Stomach (tissue), 4 donors: Measurements from ENCODE around the gene DLL3.

ENCODE experiments used
- EP300 ChIP-seq: sonication (generic); formaldehyde crosslinking; IDR thresholded peaks from one replicate; pipeline ENCODE4 v1.6.1; 2017; ENCODE audit warnings: antibody characterized with exemption
- POLR2A ChIP-seq, 4 donors: fragments of 450-650 bp; IDR thresholded peaks; one replicate each; pipeline ENCODE4 v1.6.1; 2016; ENCODE audit warnings: antibody characterized with exemption in 4 of 4, control low read depth in 2 of 4, mild to moderate bottlenecking in 1 of 4, moderate library complexity in 1 of 4
- TF ChIP-seq, protein P1 (sequence below), 7 experiments: fragments of 450-650 bp in 4 of 7; fragments of 200-600 bp in 3 of 7; sonication (generic) in 3 of 7; IDR thresholded peaks; one replicate each; pipeline ENCODE4 v1.5.1; 2016 to 2019; ENCODE audit warnings: antibody characterized with exemption in 7 of 7, control low read depth in 2 of 7, mild to moderate bottlenecking in 1 of 7

DNA sequence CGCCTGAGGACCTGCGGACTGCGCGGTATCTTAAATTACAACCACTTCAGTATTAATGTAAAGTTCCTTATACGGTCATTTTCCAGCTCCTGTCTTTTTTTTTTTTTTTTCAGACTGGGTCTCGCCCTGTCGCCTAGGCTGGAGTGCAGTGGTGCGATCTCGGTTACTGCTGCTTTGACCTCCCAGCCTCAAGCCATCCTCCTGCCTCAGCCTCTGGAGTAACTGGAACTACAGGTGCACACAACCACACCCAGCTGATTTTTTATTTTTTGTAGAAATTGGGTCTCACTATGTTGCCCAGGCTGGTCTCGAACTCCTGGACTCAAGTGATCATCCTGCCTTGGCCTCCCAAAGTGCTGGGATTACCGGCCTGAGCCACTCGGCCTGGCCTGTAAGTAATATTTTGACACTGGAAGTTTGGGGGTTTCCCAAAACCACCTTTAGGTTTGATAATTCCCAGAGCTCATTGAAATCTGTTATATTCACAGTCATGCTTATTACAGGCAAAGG lies 34.3 kb downstream of the DLL3 start:
- TF ChIP-seq, protein P1, sequence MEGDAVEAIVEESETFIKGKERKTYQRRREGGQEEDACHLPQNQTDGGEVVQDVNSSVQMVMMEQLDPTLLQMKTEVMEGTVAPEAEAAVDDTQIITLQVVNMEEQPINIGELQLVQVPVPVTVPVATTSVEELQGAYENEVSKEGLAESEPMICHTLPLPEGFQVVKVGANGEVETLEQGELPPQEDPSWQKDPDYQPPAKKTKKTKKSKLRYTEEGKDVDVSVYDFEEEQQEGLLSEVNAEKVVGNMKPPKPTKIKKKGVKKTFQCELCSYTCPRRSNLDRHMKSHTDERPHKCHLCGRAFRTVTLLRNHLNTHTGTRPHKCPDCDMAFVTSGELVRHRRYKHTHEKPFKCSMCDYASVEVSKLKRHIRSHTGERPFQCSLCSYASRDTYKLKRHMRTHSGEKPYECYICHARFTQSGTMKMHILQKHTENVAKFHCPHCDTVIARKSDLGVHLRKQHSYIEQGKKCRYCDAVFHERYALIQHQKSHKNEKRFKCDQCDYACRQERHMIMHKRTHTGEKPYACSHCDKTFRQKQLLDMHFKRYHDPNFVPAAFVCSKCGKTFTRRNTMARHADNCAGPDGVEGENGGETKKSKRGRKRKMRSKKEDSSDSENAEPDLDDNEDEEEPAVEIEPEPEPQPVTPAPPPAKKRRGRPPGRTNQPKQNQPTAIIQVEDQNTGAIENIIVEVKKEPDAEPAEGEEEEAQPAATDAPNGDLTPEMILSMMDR (IDR thresholded peaks at IDR 0.05) = peak in 1 of 7 experiments; percentile 0
- no peak for TF ChIP-seq POLR2A (IDR thresholded peaks at IDR 0.05)
- TF ChIP-seq EP300 = no peak
